ENCODE measurements around the gene TIGD1. TPM values are rescaled to one million over a fixed set of nuclear protein-coding genes. Genes with fewer than 3 reads are reported as not detected.

TIGD1 gene
- total and polyA plus RNA-seq, 2 of the 13 experiments (the other 11 are each of a cell fraction or from before 2014, with no cell fraction given): 3.5 to 9.5 TPM

DNA sequence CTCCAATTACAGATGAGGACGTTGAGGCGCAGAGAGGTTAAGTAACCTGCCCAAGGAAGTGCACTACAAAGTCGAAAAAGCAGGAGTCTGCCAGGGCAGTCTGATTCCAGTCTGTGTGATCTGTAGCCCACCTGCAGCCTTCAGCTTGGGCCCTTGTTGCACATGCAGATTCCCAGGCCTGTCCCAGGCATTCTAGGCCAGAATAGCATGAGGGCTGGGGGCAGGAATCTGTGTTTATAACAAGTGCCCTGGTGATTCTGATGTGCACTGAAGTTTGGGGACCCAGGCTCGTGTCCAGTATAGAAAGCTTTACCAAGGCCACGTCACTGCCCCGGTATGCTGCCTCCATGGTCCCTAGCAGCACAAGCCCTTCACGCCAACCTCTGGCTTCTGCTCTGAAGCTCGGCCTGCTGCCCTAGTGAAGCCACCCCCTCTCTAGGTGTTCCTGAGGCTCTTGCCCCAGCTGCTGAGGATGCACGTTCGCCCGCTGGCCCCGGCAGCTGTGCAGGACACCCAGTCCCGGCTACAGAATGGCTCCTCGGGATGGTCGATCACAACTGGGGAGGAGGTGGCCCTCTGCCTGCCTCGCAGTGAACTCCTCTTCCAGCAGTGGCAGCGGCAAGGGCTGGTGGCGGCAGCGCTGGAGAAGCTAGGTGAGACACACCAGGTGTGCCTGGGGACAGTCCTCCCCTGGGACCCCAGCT lies 6.3 kb downstream of the TIGD1 start (continued):
- TF ChIP-seq E2F2 (CRISPR knock-in tag; IDR thresholded peaks at IDR 0.05; ENCODE audit: borderline replicate concordance) (no peak), TCF7 (IDR thresholded peaks at IDR 0.05; ENCODE audit: low read depth) (no peak), ZFYVE20 (CRISPR knock-in tag; IDR thresholded peaks at IDR 0.05; ENCODE audit: borderline replicate concordance, low read depth) (no peak), NCOA5 (CRISPR knock-in tag; IDR thresholded peaks at IDR 0.05) (no peak), ZNF251 (CRISPR knock-in tag; IDR thresholded peaks at IDR 0.05) (no peak), TP53 (CRISPR knock-in tag; conservative IDR thresholded peaks at IDR 0.05) (no peak)

- ATAC-seq: no peak
- in situ Hi-C loops (cut with HindIII; ENCODE audit: extremely low pct_ligation_motif_present, low pct_unique_long_range_greater_than_20kb): no loop called here
- intact Hi-C loops (cut with micrococcal nuclease; ENCODE audit: unreplicated experiment): no loop called here
- ChIA-PET CTCF (ENCODE audit: low intra/inter-chr PET ratio, low total read pairs) (no interaction called here), POLR2A (no interaction called here)
- FAIRE-seq: no peak
- Histone ChIP-seq H3K36me3 (replicated peaks in 1 of 2; ENCODE audit: control insufficient read depth in 1 of 2, insufficient read depth in 2 of 2, low read length in 2 of 2) (peaks cover 4 to 8% of the 10 kb centered on the region in 2 experiments; a peak in 4 of 5 replicates), H3K79me2 (ENCODE audit: insufficient read depth, low read length) (peaks cover 7% of the 10 kb centered on the region), H3K9ac (ENCODE audit: insufficient read depth, low read depth, low read length) (no peak overlapping the region), H3K9me3 (ENCODE audit: low read length) (peaks cover 2% of the 10 kb centered on the region; the same call in 1 of the 2 replicates), H4K20me1 (ENCODE audit: insufficient read depth, low read length) (no peaks in the 10 kb centered on the region; the same call in 1 of the 2 replicates), H3K27me3 (ENCODE audit: control insufficient read depth in 1 of 2, insufficient read depth in 2 of 2, low read length in 2 of 2) (no peaks in the 10 kb centered on the region; a peak in 1 of 5 replicates), H2AFZ (ENCODE audit: low read length) (no peak overlapping the region), H3K27ac (ENCODE audit: extremely low read length, insufficient read depth, low read length) (no peak overlapping the region), H3K4me1 (ENCODE audit: insufficient read depth, low read length) (peaks cover 11% of the 10 kb centered on the region; the same call in 1 of the 2 replicates), H3K4me2 (ENCODE audit: low read depth, low read length) (no peak overlapping the region), H3K4me3 (replicated peaks in 1 of 3; ENCODE audit: insufficient read depth in 1 of 3, low read depth in 2 of 3, low read length in 3 of 3) (no peak overlapping the region)
- TF ChIP-seq POLR2A (IDR thresholded peaks at IDR 0.05; ENCODE audit: insufficient read depth in 1 of 2, low read depth in 2 of 2, low read length in 2 of 2) (peak in 1 of 2 experiments; percentile 16; a peak in 1 of 4 replicates), SKI (IDR thresholded peaks at IDR 0.05; ENCODE audit: partially characterized antibody) (no peak), ZNF746 (CRISPR knock-in tag; IDR thresholded peaks at IDR 0.05) (no peak)
- no peak for DNase-seq (ENCODE audit: low spot score)
- WGBS (ENCODE audit: low lambda C conversion rate): 85% methylated on average over 14 of the region's 14 CpGs
- no TSS peak for BruUV-seq (replicated peaks)
These were observed 6.9 kb downstream of the TIGD1 start for GRCh38 chr2:232543491-232543890.
